SU-DHL-6 (cell line): ENCODE results near the gene SLC48A1.

Experiments
- H2AFZ ChIP-seq: fragments of 200-600 bp; sonication (generic); 2 replicates; pipeline ENCODE4 v1.6.1; 2014; ENCODE audit warnings: low read depth, mild to moderate bottlenecking, moderate library complexity, mixed read lengths, antibody characterized with exemption, low read length; ENCODE audit not compliant: severe bottlenecking
- H3F3A ChIP-seq: fragments of 200-600 bp; shearing (Covaris generic); 2 replicates; pipeline ENCODE4 v1.6.0; 2016; ENCODE audit warnings: antibody characterized with exemption, mild to moderate bottlenecking; ENCODE audit not compliant: insufficient read depth
- H3K27ac ChIP-seq: fragments of 200-600 bp; sonication (generic); 2 replicates; pipeline ENCODE4 v1.5.1; 2016; ENCODE audit warnings: low read depth, mild to moderate bottlenecking, low read length, moderate library complexity, mixed read lengths
- H3K27me3 ChIP-seq: fragments of 200-600 bp; sonication (generic), shearing (Covaris generic); 2 replicates; pipeline ENCODE4 v1.6.0; 2014; ENCODE audit warnings: mild to moderate bottlenecking, low read length
- H3K36me3 ChIP-seq: fragments of 200-600 bp; sonication (generic); 2 replicates; pipeline ENCODE4 v1.6.1; 2014; ENCODE audit warnings: mild to moderate bottlenecking, low read length, mixed read lengths
- H3K4me2 ChIP-seq: fragments of 300-600, 200-600 bp; shearing (Covaris generic), sonication (generic); 2 replicates; pipeline ENCODE4 v1.6.0; 2014; ENCODE audit warnings: low read length, low read depth, mild to moderate bottlenecking; ENCODE audit not compliant: poor library complexity, severe bottlenecking
- H3K4me3 ChIP-seq: fragments of 200-600 bp; sonication (generic); 2 replicates; pipeline ENCODE4 v1.5.1; 2014; ENCODE audit warnings: antibody characterized with exemption, low read length, mild to moderate bottlenecking, mixed read lengths; ENCODE audit not compliant: insufficient read depth, poor library complexity, severe bottlenecking
- H3K79me2 ChIP-seq: fragments of 200-600 bp; sonication (generic); 2 replicates; pipeline ENCODE4 v1.6.1; 2014; ENCODE audit warnings: mild to moderate bottlenecking, low read length, moderate library complexity; ENCODE audit not compliant: insufficient read depth
- H3K9ac ChIP-seq: fragments of 200-600 bp; sonication (generic); 2 replicates; pipeline ENCODE4 v1.7.0; 2014; ENCODE audit warnings: mild to moderate bottlenecking, low read length
- H3K9me2 ChIP-seq: fragments of 200-600 bp; sonication (generic); replicated peaks from 2 replicates; pipeline ENCODE4 v1.6.1; 2014; ENCODE audit warnings: low read length; ENCODE audit not compliant: insufficient read depth
- H3K9me3 ChIP-seq: fragments of 200-600 bp; sonication (generic); 2 replicates; pipeline ENCODE4 v1.6.1; 2014; ENCODE audit warnings: low read length, mixed read lengths; ENCODE audit not compliant: insufficient read depth
- H4K20me1 ChIP-seq: fragments of 200-600 bp; sonication (generic); 2 replicates; pipeline ENCODE4 v1.6.1; 2014; ENCODE audit warnings: low read depth, mild to moderate bottlenecking, antibody characterized with exemption, low read length, moderate library complexity, mixed read lengths
- CTCF ChIP-seq: fragments of 200-600 bp; sonication (generic); IDR thresholded peaks from one replicate; pipeline ENCODE4 v1.5.1; 2017; ENCODE audit warnings: antibody characterized with exemption, mild to moderate bottlenecking, low read length, moderate library complexity; ENCODE audit not compliant: insufficient read depth, poor library complexity, severe bottlenecking
- EZH2phosphoT487 ChIP-seq: fragments of 200-600 bp; sonication (generic), shearing (Covaris generic); conservative IDR thresholded peaks from 2 replicates; pipeline ENCODE4 v1.6.1; 2018; ENCODE audit warnings: mild to moderate bottlenecking, antibody characterized with exemption, low read length, moderate library complexity, mixed read lengths

SLC48A1 gene

GRCh38 chr12:47762850-47763465 lies 10.1 kb upstream of the SLC48A1 start:
- Histone ChIP-seq H3K9ac (no peak overlapping the region), H3F3A (no peaks in the 10 kb centered on the region), H3K27ac (no peak overlapping the region), H3K9me3 (no peaks in the 10 kb centered on the region), H3K4me2 (no peak overlapping the region), H3K4me3 (no peak overlapping the region), H3K9me2 (no peaks in the 10 kb centered on the region), H3K79me2 (no peaks in the 10 kb centered on the region), H4K20me1 (no peaks in the 10 kb centered on the region), H3K27me3 (no peaks in the 10 kb centered on the region), H2AFZ (no peak overlapping the region), H3K36me3 (no peaks in the 10 kb centered on the region)
- TF ChIP-seq EZH2phosphoT487 (no peak), CTCF (no peak)

- no peaks in the 10 kb centered on the region for H3K27me3 ChIP-seq
- no peaks in the 10 kb centered on the region for H3K9me2 ChIP-seq
- no peak for TF ChIP-seq EZH2phosphoT487
- TF ChIP-seq CTCF: no peak
- no peak overlapping the region for H3K27ac ChIP-seq
- H3K36me3 ChIP-seq: no peaks in the 10 kb centered on the region
- H3K79me2 ChIP-seq: no peaks in the 10 kb centered on the region
- H3K9ac ChIP-seq: no peak overlapping the region
- no peak overlapping the region for H3K4me2 ChIP-seq
- H3K4me3 ChIP-seq: no peak overlapping the region
- H4K20me1 ChIP-seq: no peaks in the 10 kb centered on the region
- no peaks in the 10 kb centered on the region for H3K9me3 ChIP-seq
- no peaks in the 10 kb centered on the region for H3F3A ChIP-seq
- H2AFZ ChIP-seq: no peak overlapping the region
These were observed 9.3 kb upstream of the SLC48A1 start for GRCh38 chr12:47763481-47764346.

GRCh38 chr12:47766502-47767215 lies 6.4 kb upstream of the SLC48A1 start:
- TF ChIP-seq CTCF: no peak
- no peak for TF ChIP-seq EZH2phosphoT487
- no peaks in the 10 kb centered on the region for H3K9me3 ChIP-seq

More at GRCh38 chr12:47766502-47767215, 6.4 kb upstream of the SLC48A1 start:
- Histone ChIP-seq H3K4me2 (no peak overlapping the region), H3K27ac (no peak overlapping the region), H2AFZ (no peak overlapping the region), H3K36me3 (no peaks in the 10 kb centered on the region), H3F3A (no peaks in the 10 kb centered on the region), H3K27me3 (no peaks in the 10 kb centered on the region), H3K79me2 (no peaks in the 10 kb centered on the region), H3K9ac (no peak overlapping the region), H3K9me2 (no peaks in the 10 kb centered on the region), H3K4me3 (no peak overlapping the region), H4K20me1 (no peaks in the 10 kb centered on the region)
